HG03066 (cell line): ENCODE data around the gene FSCN2.

Experiments
- ATAC-seq: cut with Tn5 transposase; IDR thresholded peaks from one replicate; pipeline ENCODE4 v1.9.1; 2021; ENCODE audit warnings: low read depth; ENCODE audit not compliant: unreplicated experiment

The FSCN2 gene

DNA sequence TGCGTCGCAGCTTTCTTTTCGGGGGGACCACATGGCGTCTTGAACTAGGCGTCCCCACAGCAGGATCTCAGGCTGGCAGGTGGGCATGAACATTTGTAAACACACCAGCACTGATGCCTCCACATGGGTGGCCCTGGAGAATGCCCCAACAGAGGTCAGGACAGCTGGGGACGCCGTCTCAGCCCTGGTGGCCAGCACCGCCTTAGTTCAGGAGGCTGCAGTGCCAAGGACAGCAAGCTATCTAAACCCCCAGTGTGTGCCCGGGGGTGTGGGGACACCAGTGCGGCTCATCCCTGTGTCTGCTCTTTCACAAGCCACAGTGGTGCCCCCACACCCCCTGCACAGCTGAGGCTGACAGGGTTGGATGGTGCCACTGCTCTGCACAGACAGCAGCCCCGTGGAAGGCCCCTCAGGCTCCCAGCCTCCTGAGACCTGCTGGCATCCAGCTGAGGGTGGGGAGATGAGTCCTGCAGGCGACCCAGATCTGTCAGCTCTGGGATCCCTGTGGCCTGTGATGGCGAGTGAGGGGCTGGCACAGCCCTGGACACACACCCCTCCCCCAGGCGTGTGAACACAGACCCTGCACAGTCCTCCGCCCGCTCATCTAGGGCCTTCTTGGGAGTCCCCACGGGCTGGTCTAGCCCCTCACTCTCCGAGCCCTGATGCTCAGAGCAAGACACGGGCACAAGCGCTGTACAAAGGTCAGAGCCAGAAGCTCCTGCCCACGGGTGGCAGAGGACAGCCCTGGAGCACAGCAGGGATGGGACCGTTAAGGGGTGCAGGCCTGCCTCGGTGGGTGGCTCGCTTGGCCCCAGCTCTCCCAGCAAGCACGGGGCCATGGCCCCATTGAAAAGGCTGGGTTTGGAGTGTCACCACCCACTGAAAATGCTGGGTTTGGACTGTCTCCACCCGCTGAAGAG is 10.7 kb downstream of the FSCN2 start:
- no peak for ATAC-seq

DNA sequence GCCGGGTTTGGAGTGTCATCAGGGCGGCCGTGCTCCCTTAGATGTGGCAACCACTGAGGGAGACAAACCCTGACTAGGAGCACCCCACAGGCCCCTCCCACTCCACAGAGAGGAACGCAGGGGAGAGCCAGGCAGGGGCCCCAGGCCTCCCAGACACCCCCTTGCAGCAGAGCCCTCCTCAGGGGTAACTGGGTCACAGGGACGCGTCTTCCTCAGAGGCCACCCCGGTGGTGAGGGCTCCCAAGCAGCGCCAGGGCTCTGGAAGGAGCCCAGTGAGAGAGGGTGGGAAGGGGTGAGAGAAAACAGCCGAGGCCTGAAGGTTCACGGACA is 11.4 kb downstream of the FSCN2 start:
- no peak for ATAC-seq

DNA sequence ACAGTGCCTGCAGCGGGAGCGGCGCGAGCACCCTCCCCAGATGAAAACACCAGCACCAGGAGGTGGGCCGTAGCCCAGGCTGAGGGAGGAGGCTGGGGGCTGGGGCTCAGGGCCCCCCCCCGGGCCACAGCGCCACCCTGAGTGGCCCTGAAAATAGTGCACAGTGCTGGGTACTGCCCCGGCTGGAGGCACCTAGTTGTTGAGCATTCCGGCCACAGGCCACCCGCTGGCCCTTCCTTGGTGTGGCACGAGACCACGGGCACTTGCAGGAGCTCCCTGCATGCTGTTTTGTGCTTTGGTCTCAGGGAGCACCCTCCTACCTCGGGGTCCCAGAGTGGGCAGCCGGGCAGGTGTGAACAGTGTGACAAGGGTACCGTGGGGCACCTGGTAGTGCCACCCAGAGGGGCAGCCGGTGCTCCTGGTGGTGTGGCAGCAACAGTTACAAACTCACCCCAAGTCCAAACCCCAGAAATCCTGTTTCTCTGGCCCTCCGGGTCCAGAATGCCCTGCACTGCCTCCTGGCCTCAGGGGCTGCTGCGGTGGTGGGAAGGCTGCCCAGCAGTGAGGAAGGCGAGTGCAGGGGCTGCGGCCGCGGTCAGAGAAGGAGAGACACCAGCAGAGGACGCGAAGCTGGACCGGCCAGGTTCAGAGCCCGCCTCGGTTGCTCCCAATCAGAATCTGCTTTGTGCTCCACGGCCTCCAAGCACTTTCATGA is 11.9 kb downstream of the FSCN2 start:
- ATAC-seq: no peak

DNA sequence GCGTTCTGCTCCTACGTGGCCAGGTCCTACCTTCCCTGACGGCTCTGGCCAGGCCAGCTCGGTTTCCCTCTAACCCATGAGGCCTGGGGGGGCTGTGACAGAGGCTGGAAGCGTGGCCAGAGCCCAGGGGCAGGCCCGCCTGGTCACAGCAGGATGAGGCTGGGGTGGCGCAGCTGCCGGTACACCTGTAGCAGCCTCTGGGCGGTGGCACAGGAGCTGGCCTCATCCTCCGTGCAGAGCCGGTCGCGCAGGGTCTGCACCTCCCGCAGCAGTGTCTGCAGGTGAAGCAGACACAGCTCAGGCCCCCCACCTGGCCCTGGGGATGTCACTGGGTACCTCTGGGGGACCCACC is 12.5 kb downstream of the FSCN2 start:
- ATAC-seq: no peak

DNA sequence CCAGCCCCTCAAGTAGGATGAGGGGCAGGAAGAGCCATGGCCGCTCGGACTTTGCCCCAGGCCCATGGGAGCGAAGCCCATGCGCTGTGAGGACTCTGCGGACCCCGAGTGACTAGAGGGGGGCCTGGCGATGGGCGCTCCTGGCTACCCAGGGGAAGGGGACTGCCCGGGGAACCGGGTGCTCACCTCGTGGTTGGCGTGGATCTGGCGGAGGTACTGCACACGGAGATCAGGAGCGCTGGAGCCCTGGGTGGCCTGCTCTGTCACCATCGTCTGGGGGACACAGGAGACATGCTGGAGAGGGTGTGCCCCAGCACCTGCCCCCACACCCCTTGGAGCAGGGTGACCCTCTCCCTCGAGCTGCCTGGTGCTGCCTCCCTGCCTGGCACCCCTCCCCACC is 12.9 kb downstream of the FSCN2 start:
- ATAC-seq: no peak

DNA sequence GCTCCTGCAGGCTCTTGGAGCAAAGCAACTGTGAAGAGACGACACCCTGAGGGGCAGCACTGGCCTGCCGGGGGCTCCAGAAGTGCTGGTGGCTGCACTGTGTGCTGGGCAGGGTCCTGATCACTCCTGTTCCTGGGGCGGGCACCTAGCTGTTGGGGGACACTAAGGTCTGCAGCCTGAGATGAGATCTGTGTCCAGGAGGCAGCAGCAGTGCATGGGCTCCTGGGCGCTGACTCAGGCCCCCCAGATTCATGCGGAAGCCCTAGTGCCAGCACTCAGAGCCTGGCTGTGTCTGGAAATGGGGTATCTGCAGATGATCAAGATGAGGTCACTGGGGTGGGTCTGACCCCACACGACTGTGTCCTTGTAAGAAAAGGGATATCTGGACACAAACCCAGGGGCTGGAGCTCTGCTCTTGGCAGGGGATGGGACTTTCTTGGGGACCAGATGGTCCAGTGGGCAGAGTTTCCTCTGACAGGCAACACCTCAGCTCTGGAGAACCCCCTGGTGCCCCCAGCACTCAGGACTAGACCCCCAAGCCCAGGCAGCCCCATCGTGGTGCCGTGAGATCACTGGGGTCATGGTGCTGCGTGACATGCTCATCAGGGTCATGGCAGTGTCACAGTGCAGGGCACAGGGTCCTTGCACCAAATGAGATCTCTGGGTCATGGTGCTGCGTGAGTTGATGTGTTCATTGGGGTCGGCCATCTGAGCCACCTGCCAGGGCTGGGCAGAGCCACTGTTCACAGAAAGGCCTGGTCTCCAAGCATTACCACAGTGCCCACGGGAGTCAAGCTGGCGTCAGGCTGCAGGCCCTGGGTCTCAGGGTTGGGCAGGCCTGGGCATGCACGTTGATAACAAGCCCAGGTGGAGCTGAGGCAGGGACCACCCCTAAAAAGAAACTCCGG is 14.5 kb downstream of the FSCN2 start:
- no peak for ATAC-seq

DNA sequence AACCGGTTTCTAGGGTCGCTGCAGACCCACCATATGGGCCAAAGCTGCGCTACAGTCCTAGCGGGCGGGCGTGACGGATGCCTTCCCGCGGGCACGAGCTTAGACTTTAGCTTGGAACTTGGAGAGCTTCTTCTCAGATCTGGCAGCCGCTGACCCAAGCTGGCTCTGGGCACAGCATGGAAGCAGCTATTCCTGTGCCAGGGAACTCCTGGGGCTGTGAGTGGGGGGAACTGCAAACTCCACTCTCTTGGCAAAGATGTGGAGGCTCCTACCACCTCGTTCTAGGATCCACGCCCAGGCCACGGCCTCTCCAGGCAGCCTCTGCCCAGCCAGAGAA is 15.1 kb downstream of the FSCN2 start:
- ATAC-seq: no peak

DNA sequence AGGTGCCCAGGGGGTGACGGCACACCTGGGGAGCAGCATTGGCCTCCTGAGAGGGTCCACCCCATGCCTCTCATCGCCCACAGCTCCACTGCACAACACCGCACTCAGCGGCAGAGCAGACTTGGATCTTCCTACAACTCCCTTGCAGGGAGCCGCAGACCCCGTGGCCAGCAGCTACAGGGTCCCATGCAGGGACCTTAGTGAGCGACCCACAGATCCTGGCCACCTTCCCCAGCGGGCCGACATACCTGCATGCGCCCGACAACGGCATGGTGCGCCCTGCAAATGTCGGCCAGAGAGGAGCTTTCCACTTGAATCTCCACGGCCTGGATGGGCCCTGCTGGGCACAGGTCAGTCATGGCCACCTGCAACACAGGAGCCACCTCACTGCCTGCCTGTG is 15.6 kb downstream of the FSCN2 start:
- ATAC-seq: no peak

DNA sequence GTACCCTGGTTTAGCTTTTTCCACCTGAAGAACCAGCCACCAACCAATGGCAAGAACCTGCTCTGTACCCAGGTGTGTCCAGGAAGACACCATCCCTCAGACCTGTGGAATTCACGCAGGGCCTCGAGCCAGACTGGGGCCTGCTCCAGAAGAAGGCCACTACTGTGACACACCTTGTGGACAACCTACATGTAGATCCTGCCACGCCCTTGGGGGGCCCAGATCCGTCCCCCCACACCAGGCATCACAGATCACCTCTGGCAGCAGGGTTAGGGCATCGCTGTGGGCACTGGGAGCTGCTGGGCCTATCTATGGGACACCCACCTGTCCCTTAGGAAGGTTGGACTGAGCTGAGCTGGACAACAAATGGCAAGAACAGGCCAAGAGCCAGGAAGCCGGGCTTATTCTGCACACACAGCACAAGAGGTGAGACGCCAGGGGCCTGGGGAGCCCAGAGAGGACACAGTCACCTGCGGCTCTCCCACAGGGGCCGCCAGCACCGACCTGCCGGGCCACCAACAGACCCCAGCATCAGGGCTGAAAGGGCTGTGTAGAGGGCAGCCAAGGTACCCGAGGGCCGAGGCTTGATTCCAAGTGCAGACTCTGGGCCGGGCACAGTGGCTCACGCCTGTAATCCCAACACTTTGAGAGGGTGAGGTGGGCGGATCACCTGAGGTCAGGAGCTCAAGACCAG is 16.3 kb downstream of the FSCN2 start:
- no peak for ATAC-seq

DNA sequence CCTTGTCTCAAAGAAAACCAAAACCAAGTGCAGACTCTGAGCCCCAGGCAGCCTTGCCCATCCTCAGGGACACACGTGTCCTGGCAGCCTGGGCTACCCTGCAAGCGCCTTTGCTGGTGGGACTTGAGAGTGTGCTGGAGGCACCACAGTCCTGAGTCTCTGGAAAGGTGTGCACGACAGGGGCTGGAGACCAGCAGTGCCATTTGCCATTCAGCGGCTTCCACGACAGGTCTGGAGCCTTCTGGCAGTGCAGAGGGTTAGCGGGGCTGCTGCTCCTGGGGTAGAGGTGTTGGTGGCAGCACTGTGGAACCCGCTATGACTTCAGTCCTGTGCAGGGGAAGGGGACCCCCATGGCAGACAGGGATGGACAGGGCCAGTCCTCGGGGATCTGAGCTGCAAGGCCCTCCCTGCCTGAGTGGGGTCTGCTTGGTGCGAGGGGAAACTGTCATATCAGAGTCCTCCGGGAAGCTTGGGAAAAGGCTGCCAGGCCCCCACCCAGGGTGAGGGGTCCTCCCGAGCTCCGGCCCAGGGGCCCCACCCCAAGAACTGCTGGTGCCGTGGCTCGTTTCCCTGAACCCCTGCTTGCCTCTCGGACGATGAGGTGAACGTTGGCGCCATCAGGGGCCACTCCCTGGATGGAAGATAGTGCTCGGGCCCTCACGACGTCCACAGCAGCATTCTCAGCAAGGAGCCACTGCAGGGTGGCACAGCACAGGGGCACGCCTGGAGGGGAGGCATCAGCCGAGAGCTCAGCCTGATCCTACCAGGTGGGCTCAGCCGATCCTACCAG is 17.2 kb downstream of the FSCN2 start:
- no peak for ATAC-seq

DNA sequence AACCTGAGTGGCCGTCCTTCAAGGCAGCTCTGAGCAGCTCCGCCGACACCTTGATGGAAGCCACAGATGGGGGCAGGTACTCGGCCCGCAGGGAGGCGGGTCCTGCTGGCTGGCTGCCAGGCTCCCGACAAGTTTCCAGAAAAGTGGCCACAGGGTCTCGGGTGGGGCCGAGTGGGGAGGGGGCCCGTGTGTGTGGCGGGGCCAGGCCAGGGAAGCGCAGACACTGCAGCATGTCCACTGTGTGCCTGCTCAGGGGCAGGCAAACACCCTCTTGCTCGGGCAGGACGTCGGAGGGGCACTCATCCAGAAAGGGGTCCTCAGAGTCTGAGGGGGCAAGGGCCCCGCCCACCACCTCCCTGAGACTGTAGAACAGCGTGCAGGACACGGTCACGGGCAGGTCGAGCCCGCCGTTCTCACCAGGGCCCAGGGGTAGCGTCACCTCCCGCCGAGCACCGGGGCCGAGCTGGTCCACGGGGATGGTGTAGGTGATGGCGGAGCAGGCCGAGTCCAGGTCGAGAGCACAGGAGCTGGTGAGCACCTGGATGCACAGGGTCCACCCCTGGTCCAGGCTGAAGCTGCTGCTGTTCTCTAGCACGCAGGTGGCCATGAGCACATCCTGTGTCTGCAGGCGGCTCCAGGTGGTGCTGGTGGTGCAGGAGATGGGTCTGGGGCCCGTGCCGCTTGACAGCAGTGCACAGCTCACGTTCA is 18.9 kb downstream of the FSCN2 start:
- no peak for ATAC-seq

DNA sequence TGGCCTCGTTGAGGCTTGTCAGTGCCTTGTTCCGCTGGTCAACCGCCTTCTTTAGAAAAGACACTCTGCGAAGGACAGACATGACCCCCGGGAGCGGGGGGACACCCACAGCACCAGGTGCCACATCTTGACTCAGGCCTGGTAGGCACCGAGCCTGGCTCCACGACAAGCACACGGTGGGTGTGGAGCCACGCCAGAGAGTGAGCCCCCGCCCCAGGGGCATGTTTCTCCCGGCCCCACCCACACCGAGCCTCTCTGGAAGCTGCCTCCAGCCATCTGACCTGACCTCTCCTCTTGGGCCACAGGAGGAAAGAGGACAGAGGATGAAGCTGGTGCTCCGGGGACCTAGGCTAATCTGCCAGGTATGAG is 19.4 kb downstream of the FSCN2 start:
- ATAC-seq: no peak

DNA sequence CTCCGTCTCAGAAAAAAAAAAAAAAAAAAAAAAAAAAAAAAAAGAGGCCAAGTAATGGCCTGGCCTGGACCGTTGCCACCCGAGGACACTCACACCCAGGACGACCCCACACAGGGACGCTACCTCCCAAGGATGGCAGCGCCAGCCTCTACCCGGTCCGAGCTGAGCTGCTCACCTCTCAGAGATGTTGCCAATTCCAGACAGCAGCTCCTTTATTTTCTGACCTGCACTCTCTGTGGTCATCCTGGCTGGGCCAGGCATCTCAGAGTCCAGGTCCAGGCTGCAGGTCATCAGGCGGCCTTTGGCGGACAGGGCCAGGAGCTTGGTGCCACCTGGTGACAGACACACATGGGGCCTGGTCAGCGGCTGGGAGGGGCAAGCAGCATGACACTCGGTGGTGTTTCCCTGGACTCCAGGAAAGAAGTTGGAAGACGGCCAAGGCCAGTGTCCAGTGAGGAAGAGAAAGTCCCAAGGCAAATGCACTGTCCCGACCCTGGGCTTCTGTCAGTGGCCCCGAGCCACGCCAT is 20.9 kb downstream of the FSCN2 start:
- ATAC-seq: no peak

DNA sequence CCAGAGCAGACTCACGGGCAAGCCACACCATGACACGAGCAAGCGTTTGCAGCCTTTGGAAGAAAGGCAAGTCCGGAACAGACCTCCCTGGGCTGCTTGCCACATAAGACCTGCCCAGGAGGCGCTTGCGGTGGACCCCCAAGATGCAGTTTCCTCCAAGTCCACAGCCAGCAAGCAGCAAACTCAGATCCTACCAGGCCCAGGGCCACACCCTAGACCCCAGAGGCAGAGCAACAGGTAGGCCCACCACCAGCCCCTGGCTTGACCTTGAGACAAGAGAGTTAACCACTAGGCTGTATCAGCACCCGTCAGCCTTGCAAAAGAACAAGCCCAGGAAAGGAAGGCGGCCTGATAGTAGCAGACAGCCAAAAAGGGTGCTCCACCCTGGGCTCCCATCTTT is 21.6 kb downstream of the FSCN2 start:
- no peak for ATAC-seq

DNA sequence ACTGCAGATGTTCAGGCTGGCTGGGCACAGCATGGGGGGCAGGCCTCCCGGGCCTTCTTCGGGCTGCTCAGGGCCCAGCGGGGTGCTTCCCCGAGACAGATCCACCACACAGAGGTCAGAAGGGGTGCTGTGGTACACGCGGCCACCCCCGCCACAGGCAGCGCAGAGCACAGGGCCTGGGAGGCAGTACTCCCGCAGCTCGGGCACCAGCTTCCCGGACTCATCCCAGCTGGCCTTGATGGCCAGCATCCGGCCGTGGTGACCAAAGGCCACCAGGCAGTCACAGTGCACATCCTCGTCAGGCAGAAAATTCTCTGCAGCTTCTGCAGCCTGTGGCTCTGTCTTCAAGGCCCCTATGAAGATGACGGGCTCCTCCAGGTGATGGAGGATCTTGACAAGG is 22.1 kb downstream of the FSCN2 start:
- no peak for ATAC-seq

DNA sequence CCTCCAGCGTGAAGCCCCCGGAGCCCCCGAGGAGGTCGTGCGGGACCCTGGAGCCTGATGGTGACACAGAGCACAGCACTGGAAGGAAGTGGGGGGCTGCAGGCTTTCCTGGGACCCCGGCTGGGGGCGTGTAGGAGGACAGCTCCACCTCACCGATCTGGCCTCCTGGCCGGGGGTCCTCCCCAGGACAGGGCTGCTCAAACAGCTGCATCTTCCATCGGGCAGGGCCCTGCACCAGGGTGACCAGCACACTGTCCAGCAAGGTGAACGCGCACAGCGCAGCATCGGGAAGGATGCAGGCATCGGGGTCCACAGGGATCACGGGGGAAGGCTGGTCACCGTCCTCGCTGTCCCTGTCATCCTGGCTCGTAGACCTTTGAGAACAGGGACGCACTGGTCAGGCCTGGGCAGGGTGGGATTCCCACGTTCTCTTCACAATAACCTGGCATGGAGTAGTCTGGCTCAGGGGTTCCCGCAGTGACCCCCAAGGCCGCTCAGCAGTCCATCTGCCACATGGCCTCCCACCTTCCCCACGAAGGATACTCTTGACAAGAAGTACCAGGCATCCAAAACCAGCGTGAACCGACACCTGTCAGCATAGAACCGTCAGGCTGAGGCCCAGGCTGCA is 22.8 kb downstream of the FSCN2 start:
- no peak for ATAC-seq

DNA sequence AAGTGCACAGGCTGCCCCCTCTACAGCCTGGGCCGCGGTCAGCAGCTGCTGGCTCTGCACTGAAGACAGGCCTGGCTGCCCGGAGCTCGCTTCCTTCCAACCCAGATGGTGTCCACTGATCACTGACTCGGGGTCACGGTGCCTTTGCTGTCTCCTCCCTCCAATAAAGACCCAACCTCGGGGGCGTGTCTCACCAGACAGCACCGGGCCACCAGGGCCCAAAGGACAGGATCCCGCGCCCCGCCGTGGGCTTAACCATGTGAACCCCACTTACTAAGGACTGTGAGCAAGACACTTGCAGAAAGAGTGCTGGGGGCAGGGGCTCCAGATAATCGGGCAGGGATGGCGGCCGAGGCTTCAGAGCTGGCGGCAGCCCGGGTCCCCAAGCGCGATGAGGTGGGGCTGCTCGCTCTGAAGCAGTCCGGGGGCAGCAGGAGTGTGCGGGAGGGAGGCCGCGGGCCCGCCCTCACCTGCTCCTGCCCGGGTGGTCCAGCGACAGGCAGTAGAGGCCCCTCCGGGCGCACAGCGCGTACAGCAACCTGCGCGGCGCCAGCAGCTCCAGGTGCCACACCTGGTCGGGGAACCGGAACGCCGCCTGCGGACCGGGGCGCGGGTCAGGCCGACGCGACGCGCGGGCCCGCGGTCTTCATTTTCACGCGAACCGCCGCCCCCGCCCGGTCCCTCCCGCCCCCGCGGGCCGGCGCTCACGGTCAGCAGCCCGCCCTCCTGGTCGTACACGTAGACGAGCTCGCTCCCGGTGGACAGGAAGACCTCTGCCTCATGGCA is 23.5 kb downstream of the FSCN2 start:
- ATAC-seq: peak; percentile 3
